IgD-negative memory B cell (primary cell): ENCODE results near the gene CHST15. TPM values are rescaled to one million over a fixed set of nuclear protein-coding genes. Genes with fewer than 3 reads are reported as not detected.

ENCODE experiments used
- H3K27ac Mint-ChIP-seq, 3 donors: one replicate each; pipeline ENCODE4 v1.8.0; 2020 to 2022; ENCODE audit warnings: mild to moderate bottlenecking in 3 of 3, mixed read lengths in 3 of 3, moderate library complexity in 1 of 3
- H3K27me3 Mint-ChIP-seq: one replicate; pipeline ENCODE4 v1.8.0; 2021; ENCODE audit warnings: mixed read lengths
- H3K36me3 Mint-ChIP-seq: one replicate; pipeline ENCODE4 v1.8.0; 2020; ENCODE audit warnings: mild to moderate bottlenecking, mixed read lengths
- H3K4me1 Mint-ChIP-seq, 3 donors: one replicate each; pipeline ENCODE4 v1.8.0; 2020 to 2022; ENCODE audit warnings: mixed read lengths in 3 of 3, mild to moderate bottlenecking in 1 of 3
- H3K4me3 Mint-ChIP-seq, 4 donors: one replicate each; pipeline ENCODE4 v1.8.0; 2020 to 2022; ENCODE audit warnings: mild to moderate bottlenecking in 4 of 4, mixed read lengths in 4 of 4, moderate library complexity in 3 of 4
- H3K9me3 Mint-ChIP-seq, 3 donors: one replicate each; pipeline ENCODE4 v1.8.0; 2020 to 2021; ENCODE audit warnings: mixed read lengths in 3 of 3, mild to moderate bottlenecking in 1 of 3
- polyA plus RNA-seq: library from polyadenylated mRNA; unstranded; fragments of 300-500 nt; fragmentation: Illumina TruSeq; gene quantifications from one replicate; pipeline ENCODE4 v1.2.3, GENCODE V29; 2021

Gene CHST15
- polyA plus RNA-seq, 1 donor from 2014 or later: 15.4 TPM

- H3K9me3 Mint-ChIP-seq: no peaks in the 10 kb centered on the region
- H3K36me3 Mint-ChIP-seq: no peaks in the 10 kb centered on the region
- H3K4me3 Mint-ChIP-seq: no peak overlapping the region
- H3K4me1 Mint-ChIP-seq: peaks cover 0 to 7% (median 6%) of the 10 kb centered on the region in 3 donors
- H3K27ac Mint-ChIP-seq: no peak overlapping the region
- H3K27me3 Mint-ChIP-seq: no peaks in the 10 kb centered on the region
These were observed 66.3 kb downstream of the CHST15 start for GRCh38 chr10:124027031-124027611.

GRCh38 chr10:124026589-124026939, 66.8 kb downstream of the CHST15 start:
- H3K27ac Mint-ChIP-seq: no peak overlapping the region
- peaks cover 0 to 7% (median 6%) of the 10 kb centered on the region in 3 donors for H3K4me1 Mint-ChIP-seq
- H3K9me3 Mint-ChIP-seq: no peaks in the 10 kb centered on the region
- H3K27me3 Mint-ChIP-seq: no peaks in the 10 kb centered on the region
- no peaks in the 10 kb centered on the region for H3K36me3 Mint-ChIP-seq
- H3K4me3 Mint-ChIP-seq: no peak overlapping the region

GRCh38 chr10:124025660-124026588, 67.5 kb downstream of the CHST15 start:
- peak overlapping the region in 1 of 3 donors; percentile 80 for H3K27ac Mint-ChIP-seq
- no peaks in the 10 kb centered on the region for H3K9me3 Mint-ChIP-seq
- no peaks in the 10 kb centered on the region for H3K36me3 Mint-ChIP-seq
- H3K4me1 Mint-ChIP-seq: peaks cover 0 to 7% (median 6%) of the 10 kb centered on the region in 3 donors
- H3K4me3 Mint-ChIP-seq: no peak overlapping the region
- H3K27me3 Mint-ChIP-seq: no peaks in the 10 kb centered on the region

- peaks cover 3% of the 10 kb centered on the region for H3K36me3 Mint-ChIP-seq
- H3K27ac Mint-ChIP-seq: no peak overlapping the region
- H3K27me3 Mint-ChIP-seq: no peaks in the 10 kb centered on the region
- no peaks in the 10 kb centered on the region for H3K9me3 Mint-ChIP-seq
- peaks cover 0 to 7% (median 6%) of the 10 kb centered on the region in 3 donors for H3K4me1 Mint-ChIP-seq
- no peak overlapping the region for H3K4me3 Mint-ChIP-seq
These were observed 68.2 kb downstream of the CHST15 start for GRCh38 chr10:124025152-124025551.

- Mint-ChIP-seq H3K9me3 (no peaks in the 10 kb centered on the region), H3K4me3 (no peak overlapping the region), H3K36me3 (peaks cover 7% of the 10 kb centered on the region), H3K4me1 (peaks cover 0 to 9% (median 6%) of the 10 kb centered on the region in 3 donors), H3K27me3 (no peaks in the 10 kb centered on the region), H3K27ac (peak overlapping the region in 1 of 3 donors; percentile 37)
These were observed 71.3 kb downstream of the CHST15 start for GRCh38 chr10:124022066-124022465.

- Mint-ChIP-seq H3K9me3 (no peaks in the 10 kb centered on the region), H3K4me3 (no peak overlapping the region), H3K27me3 (no peaks in the 10 kb centered on the region), H3K36me3 (peaks cover 7% of the 10 kb centered on the region), H3K4me1 (peaks cover 0 to 6% (median 5%) of the 10 kb centered on the region in 3 donors), H3K27ac (peak overlapping the region in 1 of 3 donors; percentile 80)
These were observed 72.2 kb downstream of the CHST15 start for GRCh38 chr10:124020981-124021815.

- Mint-ChIP-seq H3K4me1 (peaks cover 0 to 3% (median 0%) of the 10 kb centered on the region in 3 donors), H3K27ac (no peak overlapping the region), H3K36me3 (peaks cover 7% of the 10 kb centered on the region), H3K9me3 (no peaks in the 10 kb centered on the region), H3K27me3 (no peaks in the 10 kb centered on the region), H3K4me3 (peak overlapping the region in 1 of 4 donors; percentile 23)
These were observed 73.3 kb downstream of the CHST15 start for GRCh38 chr10:124019886-124020797.

- H3K9me3 Mint-ChIP-seq: peaks cover 0 to 3% (median 2%) of the 10 kb centered on the region in 3 donors
- no peak overlapping the region for H3K4me3 Mint-ChIP-seq
- H3K27me3 Mint-ChIP-seq: no peaks in the 10 kb centered on the region
- no peak overlapping the region for H3K27ac Mint-ChIP-seq
- peaks cover 10% of the 10 kb centered on the region for H3K36me3 Mint-ChIP-seq
- peaks cover 0 to 3% (median 0%) of the 10 kb centered on the region in 3 donors for H3K4me1 Mint-ChIP-seq
These were observed 74.4 kb downstream of the CHST15 start for GRCh38 chr10:124018886-124019525.

- Mint-ChIP-seq H3K9me3 (peaks cover 0 to 5% (median 3%) of the 10 kb centered on the region in 3 donors), H3K27me3 (no peaks in the 10 kb centered on the region), H3K4me3 (no peak overlapping the region), H3K27ac (no peak overlapping the region), H3K36me3 (peaks cover 14% of the 10 kb centered on the region), H3K4me1 (peaks cover 0 to 1% (median 0%) of the 10 kb centered on the region in 3 donors)
These were observed 75.7 kb downstream of the CHST15 start for GRCh38 chr10:124017729-124018128.

GRCh38 chr10:124016804-124017375, 76.5 kb downstream of the CHST15 start:
- no peak overlapping the region for H3K4me3 Mint-ChIP-seq
- peaks cover 14% of the 10 kb centered on the region for H3K36me3 Mint-ChIP-seq
- peaks cover 0 to 1% (median 0%) of the 10 kb centered on the region in 3 donors for H3K4me1 Mint-ChIP-seq
- H3K27me3 Mint-ChIP-seq: no peaks in the 10 kb centered on the region
- peaks cover 0 to 5% (median 3%) of the 10 kb centered on the region in 3 donors for H3K9me3 Mint-ChIP-seq
- H3K27ac Mint-ChIP-seq: no peak overlapping the region

GRCh38 chr10:124015991-124016390, 77.4 kb downstream of the CHST15 start:
- no peak overlapping the region for H3K4me3 Mint-ChIP-seq
- H3K36me3 Mint-ChIP-seq: peaks cover 16% of the 10 kb centered on the region
- peak overlapping the region in 1 of 3 donors; percentile 41 for H3K27ac Mint-ChIP-seq
- peaks cover 0 to 1% (median 0%) of the 10 kb centered on the region in 3 donors for H3K4me1 Mint-ChIP-seq
- peaks cover 0 to 5% (median 3%) of the 10 kb centered on the region in 3 donors for H3K9me3 Mint-ChIP-seq
- no peaks in the 10 kb centered on the region for H3K27me3 Mint-ChIP-seq

- H3K9me3 Mint-ChIP-seq: peaks cover 0 to 5% (median 3%) of the 10 kb centered on the region in 3 donors
- peaks cover 0 to 1% (median 0%) of the 10 kb centered on the region in 3 donors for H3K4me1 Mint-ChIP-seq
- H3K27me3 Mint-ChIP-seq: no peaks in the 10 kb centered on the region
- no peak overlapping the region for H3K4me3 Mint-ChIP-seq
- H3K27ac Mint-ChIP-seq: no peak overlapping the region
- H3K36me3 Mint-ChIP-seq: peaks cover 12% of the 10 kb centered on the region
These were observed 78.8 kb downstream of the CHST15 start for GRCh38 chr10:124014416-124015154.

GRCh38 chr10:124013916-124014315, 79.5 kb downstream of the CHST15 start:
- Mint-ChIP-seq H3K9me3 (peaks cover 0 to 5% (median 3%) of the 10 kb centered on the region in 3 donors), H3K4me3 (no peak overlapping the region), H3K36me3 (peaks cover 11% of the 10 kb centered on the region), H3K27me3 (no peaks in the 10 kb centered on the region), H3K27ac (peak overlapping the region in 2 of 3 donors; percentile 41 to 79), H3K4me1 (peaks cover 0 to 1% (median 0%) of the 10 kb centered on the region in 3 donors)
